Upper lobe of left lung (tissue), 6 donors: ENCODE measurements around the gene PSMB2. TPM values are rescaled to one million over a fixed set of nuclear protein-coding genes. Genes with fewer than 3 reads are reported as not detected.

Source experiments
- ATAC-seq, 2 donors: fragments of 200-7000 bp; cut with Tn5 transposase; one replicate each; pipeline ENCODE4 v1.9.1; 2022; ENCODE audit warnings: mild to moderate bottlenecking in 2 of 2, moderate library complexity in 2 of 2; ENCODE audit not compliant: low FRiP score in 2 of 2
- DNase-seq, 2 donors: peaks; one replicate each; pipeline ENCODE4 v3.0.0-alpha.2; 2019 to 2020
- H3K27ac ChIP-seq, 4 donors: fragments of 200-600 bp; sonication (generic); one replicate each; pipeline ENCODE4 v1.5.1; 2016 to 2019
- H3K27me3 ChIP-seq, 4 donors: fragments of 200-600 bp; sonication (generic); one replicate each; pipeline ENCODE4 v1.5.1; 2017 to 2019
- H3K36me3 ChIP-seq, 4 donors: fragments of 200-600 bp; sonication (generic); one replicate each; pipeline ENCODE4 v1.5.1; 2016 to 2019
- H3K4me1 ChIP-seq, 4 donors: fragments of 200-600 bp; sonication (generic); one replicate each; pipeline ENCODE4 v1.5.1; 2018 to 2019
- H3K4me3 ChIP-seq, 4 donors: fragments of 200-600 bp; sonication (generic); one replicate each; pipeline ENCODE4 v1.5.1; 2017 to 2019; ENCODE audit warnings: mild to moderate bottlenecking in 2 of 4, moderate library complexity in 1 of 4
- H3K9me3 ChIP-seq, 4 donors: fragments of 200-600 bp; sonication (generic); one replicate each; pipeline ENCODE4 v1.5.1; 2018 to 2019
- CTCF ChIP-seq, 6 experiments: fragments of 450-650 bp in 4 of 6; fragments of 200-600 bp in 2 of 6; sonication (generic) in 2 of 6; IDR thresholded peaks; one replicate each; pipeline ENCODE4 v1.5.1; 2016 to 2019; ENCODE audit warnings: antibody characterized with exemption in 6 of 6
- EP300 ChIP-seq, 4 donors: sonication (generic); formaldehyde crosslinking; IDR thresholded peaks; one replicate each; pipeline ENCODE4 v1.5.1; 2017; ENCODE audit warnings: antibody characterized with exemption in 4 of 4, control low read depth in 2 of 4
- POLR2A ChIP-seq, 4 donors: fragments of 450-650 bp; IDR thresholded peaks; one replicate each; pipeline ENCODE4 v1.5.1; 2016 to 2017; ENCODE audit warnings: antibody characterized with exemption in 4 of 4, mild to moderate bottlenecking in 2 of 4
- POLR2AphosphoS5 ChIP-seq, 2 donors: sonication (generic); formaldehyde crosslinking; IDR thresholded peaks; one replicate each; pipeline ENCODE4 v1.5.1; 2017; ENCODE audit warnings: antibody characterized with exemption in 2 of 2
- WGBS, 2 donors: methylation state at CpG; one replicate each; pipeline ENCODE4 v1.1.5; 2017 to 2018; 5-methylcytosine and 5-hydroxymethylcytosine counted together
- total RNA-seq, 6 donors: library from RNA; depleted of rRNA in 4 of 6; stranded (reverse); fragments of >200 nt in 4 of 6; gene quantifications; one replicate each; pipeline versions ENCODE4 v1.1.0 to v1.2.1, GENCODE V29; 2016 to 2021
- donor health status: DM: no; HTN: no; CAD: no; lungs with moderate emphysema.
- donor health status: DM: no; HTN: yes; CAD: no; lungs with severe emphysema.

PSMB2 gene
- total RNA-seq, 6 donors from 2014 or later, result 17.8 to 45.6 (median 38.7) TPM

DNA sequence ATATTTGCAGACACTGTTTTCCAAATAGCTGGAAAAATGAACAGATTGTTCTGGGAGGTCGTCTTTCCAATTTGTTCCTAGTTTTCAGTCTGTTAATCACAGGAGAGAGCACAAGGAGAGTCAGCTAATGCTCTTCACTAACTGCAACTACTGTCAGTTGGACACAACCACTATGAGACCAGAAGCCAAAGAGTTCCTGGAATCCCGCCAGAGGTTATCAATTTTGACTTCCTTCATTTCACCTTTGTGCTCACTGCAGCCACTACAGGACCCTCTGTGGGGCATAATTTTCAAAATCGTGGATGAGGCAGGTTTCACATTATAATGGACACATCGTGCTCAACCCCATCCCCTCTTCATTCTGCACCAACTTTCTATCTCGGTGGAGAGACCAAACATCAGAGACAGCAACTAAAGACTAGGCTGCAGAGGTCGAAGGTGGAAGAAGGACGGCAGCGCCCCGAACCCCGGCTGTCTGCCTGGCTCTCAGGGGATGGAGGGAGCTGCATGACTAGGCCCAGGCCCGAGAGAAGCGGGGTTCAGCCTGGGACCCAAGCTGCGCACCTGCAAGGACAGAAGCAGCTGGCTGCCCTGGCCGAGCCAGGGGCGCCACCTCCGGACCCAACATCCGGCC, 84.7 kb downstream of the PSMB2 start:
- H3K36me3 ChIP-seq, result peaks cover 0 to 25% (median 16%) of the 10 kb centered on the region in 4 donors
- peak overlapping the region; percentile 76 to 98 (median 92) for H3K4me3 ChIP-seq
- no peaks in the 10 kb centered on the region for H3K9me3 ChIP-seq
- WGBS, 2 donors, result 2 to 7% methylated on average over 9 to 12 of the region's 17 CpGs
- H3K27ac ChIP-seq, result peak overlapping the region; percentile 94 to 99 (median 96)
- no peak for TF ChIP-seq CTCF (IDR thresholded peaks at IDR 0.05)
- TF ChIP-seq EP300 (IDR thresholded peaks at IDR 0.05), result no peak
- no peak for TF ChIP-seq POLR2A (IDR thresholded peaks at IDR 0.05)
- TF ChIP-seq POLR2AphosphoS5 (IDR thresholded peaks at IDR 0.05), result no peak
- DNase-seq (no peak), ATAC-seq (no peak)
- H3K27me3 ChIP-seq, result no peaks in the 10 kb centered on the region
- H3K4me1 ChIP-seq, result peaks cover 40 to 62% (median 44%) of the 10 kb centered on the region in 4 donors

DNA sequence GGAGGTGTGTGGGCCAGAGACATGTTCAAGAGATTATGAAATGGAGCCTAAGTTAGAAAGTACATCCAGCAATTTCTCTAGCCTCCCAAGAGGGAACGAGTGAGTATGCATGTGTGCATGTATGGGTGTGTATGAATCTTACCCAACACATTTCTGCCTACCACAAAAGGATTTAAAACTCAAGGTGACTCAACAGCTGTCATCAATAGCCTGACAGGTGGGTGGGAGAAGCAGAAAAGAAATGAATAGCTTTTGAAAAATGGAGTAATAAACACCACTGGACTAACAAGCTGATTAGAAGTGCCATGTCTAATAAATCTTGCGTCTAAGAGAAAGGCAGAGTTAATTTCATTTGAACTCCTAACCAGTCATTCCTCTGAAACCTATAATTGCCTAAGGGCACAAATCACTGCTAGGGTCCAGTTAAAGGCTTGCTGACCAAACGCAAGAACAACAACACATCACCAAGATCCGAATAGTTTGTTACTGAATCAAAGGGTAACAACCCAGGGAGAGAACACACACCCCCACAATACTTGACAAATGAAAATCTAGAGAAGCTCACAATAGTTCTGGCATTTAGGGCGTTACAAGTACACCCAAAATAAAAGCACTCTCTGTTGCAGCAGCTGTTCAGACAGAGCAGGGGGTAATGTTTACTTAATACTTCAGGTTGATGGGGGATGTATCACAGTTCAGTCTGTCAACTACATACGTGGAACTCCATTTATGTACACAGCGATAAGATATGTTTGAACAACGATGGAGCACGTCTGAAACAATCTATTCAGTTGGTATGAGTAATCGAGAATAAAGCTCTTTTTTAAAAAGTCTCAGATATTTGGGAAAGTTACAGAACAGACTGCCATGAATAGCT, 85.5 kb downstream of the PSMB2 start:
- Histone ChIP-seq H3K27ac (peak overlapping the region; percentile 94 to 99 (median 96)), H3K9me3 (no peaks in the 10 kb centered on the region), H3K36me3 (peaks cover 0 to 30% (median 20%) of the 10 kb centered on the region in 4 donors), H3K4me1 (peaks cover 40 to 60% (median 44%) of the 10 kb centered on the region in 4 donors), H3K27me3 (no peaks in the 10 kb centered on the region), H3K4me3 (peak overlapping the region in 3 of 4 donors; percentile 76 to 98 (median 88))
- TF ChIP-seq EP300 (IDR thresholded peaks at IDR 0.05), result peak in 1 of 4 donors; percentile 10
- TF ChIP-seq CTCF (IDR thresholded peaks at IDR 0.05), result no peak
- no peak for ATAC-seq
- 51 to 63% methylated on average over 10 of the region's 10 CpGs for WGBS, 2 donors
- no peak for DNase-seq

GRCh38 chr1:35555212-35555584, 86.1 kb downstream of the PSMB2 start:
- WGBS, 2 donors, result 62 to 70% methylated on average over 4 of the region's 4 CpGs
- Histone ChIP-seq H3K36me3 (peaks cover 0 to 35% (median 22%) of the 10 kb centered on the region in 4 donors), H3K9me3 (no peaks in the 10 kb centered on the region), H3K4me3 (no peak overlapping the region), H3K27ac (peak overlapping the region in 3 of 4 donors; percentile 12 to 98 (median 95)), H3K4me1 (peaks cover 38 to 54% (median 44%) of the 10 kb centered on the region in 4 donors), H3K27me3 (no peaks in the 10 kb centered on the region)
- DNase-seq (no peak), ATAC-seq (no peak)
- TF ChIP-seq POLR2A (IDR thresholded peaks at IDR 0.05), result no peak
- TF ChIP-seq CTCF (IDR thresholded peaks at IDR 0.05), result no peak
- no peak for TF ChIP-seq POLR2AphosphoS5 (IDR thresholded peaks at IDR 0.05)
- TF ChIP-seq EP300 (IDR thresholded peaks at IDR 0.05), result no peak

GRCh38 chr1:35554266-35555211, 86.8 kb downstream of the PSMB2 start:
- H3K36me3 ChIP-seq, result peaks cover 0 to 40% (median 22%) of the 10 kb centered on the region in 4 donors
- peak overlapping the region in 1 of 4 donors; percentile 5 for H3K4me3 ChIP-seq
- H3K4me1 ChIP-seq, result peaks cover 38 to 53% (median 44%) of the 10 kb centered on the region in 4 donors
- no peaks in the 10 kb centered on the region for H3K9me3 ChIP-seq
- H3K27ac ChIP-seq, result peak overlapping the region in 2 of 4 donors; percentile 73 to 98
- no peak for TF ChIP-seq POLR2A (IDR thresholded peaks at IDR 0.05)
- no peak for TF ChIP-seq CTCF (IDR thresholded peaks at IDR 0.05)
- TF ChIP-seq EP300 (IDR thresholded peaks at IDR 0.05), result no peak
- no peak for TF ChIP-seq POLR2AphosphoS5 (IDR thresholded peaks at IDR 0.05)
- 43 to 52% methylated on average over 7 of the region's 7 CpGs for WGBS, 2 donors
- H3K27me3 ChIP-seq, result no peaks in the 10 kb centered on the region
- DNase-seq (peak in 1 of 2 donors; percentile 76), ATAC-seq (no peak)
